ENCODE data around the gene PLEKHJ1.

The PLEKHJ1 gene

GRCh38 chr19:2195361-2195760 lies 40.8 kb downstream of the PLEKHJ1 start:
- DNase-seq, result no peak

- no peak for DNase-seq
Observed at GRCh38 chr19:2194513-2195078, 41.5 kb downstream of the PLEKHJ1 start.

GRCh38 chr19:2193807-2194206 lies 42.3 kb downstream of the PLEKHJ1 start:
- DNase-seq, result no peak

- DNase-seq, result no peak
Observed at GRCh38 chr19:2192862-2193261, 43.3 kb downstream of the PLEKHJ1 start.

- no peak for DNase-seq
Observed at GRCh38 chr19:2191456-2192310, 44.4 kb downstream of the PLEKHJ1 start.

- DNase-seq, result no peak
Observed at GRCh38 chr19:2190848-2191455, 45.2 kb downstream of the PLEKHJ1 start.

GRCh38 chr19:2189880-2190279 lies 46.2 kb downstream of the PLEKHJ1 start:
- DNase-seq, result no peak

GRCh38 chr19:2188708-2189385 lies 47.3 kb downstream of the PLEKHJ1 start:
- DNase-seq, result no peak

- no peak for DNase-seq
Observed at GRCh38 chr19:2187159-2187558, 49.0 kb downstream of the PLEKHJ1 start.

- no peak for DNase-seq
Observed at GRCh38 chr19:2186071-2186846, 49.9 kb downstream of the PLEKHJ1 start.

GRCh38 chr19:2185734-2186070 lies 50.4 kb downstream of the PLEKHJ1 start:
- DNase-seq, result no peak

- DNase-seq, result no peak
Observed at GRCh38 chr19:2184422-2184975, 51.6 kb downstream of the PLEKHJ1 start.

All from Kasumi-1 (cell line).